HepG2 (cell line): ENCODE measurements around the gene FUOM. TPM values are rescaled to one million over a fixed set of nuclear protein-coding genes. Genes with fewer than 3 reads are reported as not detected.
A peak's percentile ranks its signal among the peaks of the same experiment; 100 is the strongest.

Experiments
- CBFB ChIP-seq: sonication (generic); formaldehyde crosslinking; IDR thresholded peaks from 2 replicates; pipeline ENCODE4 v1.4.0; 2020; ENCODE audit warnings: missing genetic modification reagents
- CBX1 ChIP-seq: IDR thresholded peaks from one replicate; pipeline ENCODE4 v1.6.1; 2016; ENCODE audit warnings: antibody characterized with exemption, low read depth
- DNMT1 ChIP-seq: sonication (generic); formaldehyde crosslinking; IDR thresholded peaks from 2 replicates; pipeline ENCODE4 v1.5.1; 2020; ENCODE audit warnings: mild to moderate bottlenecking, missing genetic modification reagents
- HDAC1 ChIP-seq: sonication (generic); formaldehyde crosslinking; IDR thresholded peaks from 2 replicates; pipeline ENCODE4 v1.5.1; 2020; ENCODE audit warnings: mild to moderate bottlenecking, missing genetic modification reagents
- HDAC6 ChIP-seq: fragments of 200-600 bp; sonication (generic); IDR thresholded peaks from 2 replicates; pipeline ENCODE4 v1.7.0; 2017; ENCODE audit warnings: mild to moderate bottlenecking, antibody characterized with exemption, low read length, low read depth
- IRF2 ChIP-seq: IDR thresholded peaks from 2 replicates; pipeline ENCODE4 v1.6.1; 2018; ENCODE audit warnings: missing genetic modification reagents, missing compliant biosample characterization
- POLR2A ChIP-seq, 2 experiments: IDR thresholded peaks; 2 replicates each; pipeline ENCODE4 v1.6.1; 2011; ENCODE audit warnings: low read depth in 2 of 2, low read length in 2 of 2, mild to moderate bottlenecking in 1 of 2, moderate library complexity in 1 of 2; ENCODE audit not compliant: insufficient read depth in 1 of 2
- RAD51 ChIP-seq: fragments of 450-650 bp; IDR thresholded peaks from 2 replicates; pipeline ENCODE4 v1.6.1; 2016; ENCODE audit warnings: borderline replicate concordance
- RNF2 ChIP-seq: fragments of 450-650 bp; conservative IDR thresholded peaks from 2 replicates; pipeline ENCODE4 v1.6.1; 2016; ENCODE audit warnings: low read depth
- SIN3B ChIP-seq: fragments of 150-350 bp; IDR thresholded peaks from 2 replicates; pipeline ENCODE4 v1.6.1; 2014; ENCODE audit warnings: low read length
- ZFP1 ChIP-seq: IDR thresholded peaks from 2 replicates; pipeline ENCODE4 v1.6.1; 2016
- ZFP36L2 ChIP-seq: sonication (generic); formaldehyde crosslinking; IDR thresholded peaks from 2 replicates; pipeline ENCODE4 v1.4.0; 2020; ENCODE audit warnings: missing genetic modification reagents
- ZFY ChIP-seq: sonication (generic); formaldehyde crosslinking; IDR thresholded peaks from 2 replicates; pipeline ENCODE4 v1.4.0; 2020; ENCODE audit warnings: missing genetic modification reagents
- ZMYM4 ChIP-seq: sonication (generic); formaldehyde crosslinking; IDR thresholded peaks from 2 replicates; pipeline ENCODE4 v1.8.1; 2023; ENCODE audit warnings: mild to moderate bottlenecking, missing genetic modification reagents
- ZNF317 ChIP-seq: sonication (generic); formaldehyde crosslinking; IDR thresholded peaks from 2 replicates; pipeline ENCODE4 v1.5.0; 2020; ENCODE audit warnings: mild to moderate bottlenecking, missing genetic modification reagents
- ZNF614 ChIP-seq: IDR thresholded peaks from 2 replicates; pipeline ENCODE4 v1.6.1; 2018; ENCODE audit warnings: missing biosample characterization, missing genetic modification reagents, inconsistent platforms, borderline replicate concordance
- ZNF788 ChIP-seq: sonication (generic); formaldehyde crosslinking; IDR thresholded peaks from 2 replicates; pipeline ENCODE4 v1.5.0; 2020; ENCODE audit warnings: mild to moderate bottlenecking, missing genetic modification reagents, borderline replicate concordance
- ZNF816 ChIP-seq: sonication (generic); formaldehyde crosslinking; IDR thresholded peaks from 2 replicates; pipeline ENCODE4 v1.8.0; 2022; ENCODE audit warnings: missing genetic modification reagents, mild to moderate bottlenecking, borderline replicate concordance
- ZSCAN22 ChIP-seq: sonication (generic); formaldehyde crosslinking; IDR thresholded peaks from 2 replicates; pipeline ENCODE4 v1.4.0; 2020; ENCODE audit warnings: mild to moderate bottlenecking, missing genetic modification reagents
- polyA plus RNA-seq, 8 experiments: library from polyadenylated mRNA; depleted of rRNA in 3 of 8; stranded (reverse) in 7 of 8; unstranded in 1 of 8; fragments of >200 nt; fragmentation: Illumina TruSeq in 4 of 8; extraction: Trizol in 4 of 8; gene quantifications; 2 replicates each; pipeline versions ENCODE4 v1.2.1 to v1.2.3, GENCODE V29; 2011 to 2016; ENCODE audit warnings: low read depth in 4 of 8, missing spikeins in 1 of 8, mixed read lengths in 1 of 8; ENCODE audit not compliant: insufficient read depth in 1 of 8
- total RNA-seq, 5 experiments: library from RNA; depleted of rRNA; stranded (reverse); fragments of >200 nt; fragmentation: Illumina TruSeq; extraction: Trizol; gene quantifications; 2 replicates each; pipeline ENCODE4 v1.2.3, GENCODE V29; 2016; ENCODE audit warnings: low read depth in 1 of 5
- TF ChIP-seq, protein P1 (sequence below): sonication (generic); formaldehyde crosslinking; IDR thresholded peaks from 2 replicates; pipeline ENCODE4 v1.9.0; 2021; ENCODE audit warnings: missing genetic modification reagents, borderline replicate concordance
- TF ChIP-seq, protein P2 (sequence below): sonication (generic); formaldehyde crosslinking; IDR thresholded peaks from 2 replicates; pipeline ENCODE4 v1.4.0; 2020; ENCODE audit warnings: missing genetic modification reagents; ENCODE audit errors: not compliant biosample characterization
- TF ChIP-seq, protein P3 (sequence below): IDR thresholded peaks from 2 replicates; pipeline ENCODE4 v1.6.1; 2018; ENCODE audit warnings: missing genetic modification reagents, mild to moderate bottlenecking, missing compliant biosample characterization
- TF ChIP-seq, protein P4 (sequence below): sonication (generic); formaldehyde crosslinking; IDR thresholded peaks from 2 replicates; pipeline ENCODE4 v1.4.0; 2020; ENCODE audit warnings: missing genetic modification reagents
- TF ChIP-seq, protein P5 (sequence below): sonication (generic); formaldehyde crosslinking; IDR thresholded peaks from 2 replicates; pipeline ENCODE4 v1.8.1; 2023; ENCODE audit warnings: mild to moderate bottlenecking, missing genetic modification reagents

Gene FUOM
- total and polyA plus RNA-seq, 2 of the 13 experiments (the other 11 are each of a cell fraction or from before 2014, with no cell fraction given): 27.5 to 60.4 TPM

DNA sequence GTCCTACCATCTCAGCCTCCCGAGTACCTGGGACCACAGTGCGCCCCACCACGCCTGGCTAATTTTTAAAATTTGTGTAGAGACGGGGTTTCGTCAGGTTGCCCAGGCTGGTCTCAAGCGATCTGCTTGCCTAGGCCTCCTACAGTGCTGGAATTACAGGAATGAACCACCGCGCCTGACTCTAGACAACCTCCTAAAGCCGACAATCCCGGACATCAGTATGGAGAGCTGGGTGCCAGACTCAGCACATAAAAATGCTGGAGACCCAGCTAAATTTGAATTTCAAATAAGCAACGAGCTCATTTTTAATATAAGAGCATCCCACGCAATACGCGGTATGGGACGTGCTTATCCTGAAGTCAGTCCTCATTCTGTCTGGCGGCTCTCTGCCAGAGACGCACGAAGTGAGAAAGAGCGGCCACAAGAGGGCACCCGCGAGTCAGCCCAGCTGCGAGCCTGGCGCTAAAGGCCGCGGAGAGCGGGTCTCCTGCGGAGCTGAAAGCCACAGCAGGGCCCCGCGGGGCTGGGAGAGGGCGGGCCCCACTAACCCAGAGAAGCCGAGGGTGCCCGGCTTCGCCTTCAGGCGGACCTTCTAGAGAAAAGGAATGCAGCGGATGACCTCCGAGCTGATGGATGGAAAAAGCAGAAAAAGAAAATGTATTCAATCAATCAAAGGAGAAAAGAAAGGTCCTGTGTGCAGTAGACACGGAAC is 28.2 kb downstream of the FUOM start (continued):
- TF ChIP-seq, protein P1, sequence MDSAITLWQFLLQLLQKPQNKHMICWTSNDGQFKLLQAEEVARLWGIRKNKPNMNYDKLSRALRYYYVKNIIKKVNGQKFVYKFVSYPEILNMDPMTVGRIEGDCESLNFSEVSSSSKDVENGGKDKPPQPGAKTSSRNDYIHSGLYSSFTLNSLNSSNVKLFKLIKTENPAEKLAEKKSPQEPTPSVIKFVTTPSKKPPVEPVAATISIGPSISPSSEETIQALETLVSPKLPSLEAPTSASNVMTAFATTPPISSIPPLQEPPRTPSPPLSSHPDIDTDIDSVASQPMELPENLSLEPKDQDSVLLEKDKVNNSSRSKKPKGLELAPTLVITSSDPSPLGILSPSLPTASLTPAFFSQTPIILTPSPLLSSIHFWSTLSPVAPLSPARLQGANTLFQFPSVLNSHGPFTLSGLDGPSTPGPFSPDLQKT (CRISPR knock-in tag): no peak
- TF ChIP-seq ZFY (peak; percentile 69), HDAC1 (CRISPR knock-in tag) (0 out of 2 replicates have a peak, but pooled peaks have one; percentile 27), ZNF614 (peak; percentile 63; the same call in 1 of the 2 replicates), SIN3B (no peak), IRF2 (CRISPR knock-in tag) (no peak), DNMT1 (CRISPR knock-in tag) (no peak), ZSCAN22 (no peak), ZNF816 (CRISPR knock-in tag) (no peak), ZFP36L2 (CRISPR knock-in tag) (no peak), ZFP1 (no peak), RNF2 (0 out of 2 replicates have a peak, but pooled peaks have one; percentile 36), POLR2A (IDR thresholded peaks at IDR 0.05; ENCODE audit: insufficient read depth in 1 of 2, low read depth in 2 of 2, low read length in 2 of 2) (no peak), ZNF788 (CRISPR knock-in tag) (no peak), ZNF317 (no peak), RAD51 (no peak), ZMYM4 (CRISPR knock-in tag) (0 out of 2 replicates have a peak, but pooled peaks have one; percentile 39), CBX1 (no peak), HDAC6 (no peak), CBFB (CRISPR knock-in tag) (no peak)
- TF ChIP-seq, protein P2, sequence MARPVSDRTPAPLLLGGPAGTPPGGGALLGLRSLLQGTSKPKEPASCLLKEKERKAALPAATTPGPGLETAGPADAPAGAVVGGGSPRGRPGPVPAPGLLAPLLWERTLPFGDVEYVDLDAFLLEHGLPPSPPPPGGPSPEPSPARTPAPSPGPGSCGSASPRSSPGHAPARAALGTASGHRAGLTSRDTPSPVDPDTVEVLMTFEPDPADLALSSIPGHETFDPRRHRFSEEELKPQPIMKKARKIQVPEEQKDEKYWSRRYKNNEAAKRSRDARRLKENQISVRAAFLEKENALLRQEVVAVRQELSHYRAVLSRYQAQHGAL (CRISPR knock-in tag): no peak
- TF ChIP-seq, protein P3, sequence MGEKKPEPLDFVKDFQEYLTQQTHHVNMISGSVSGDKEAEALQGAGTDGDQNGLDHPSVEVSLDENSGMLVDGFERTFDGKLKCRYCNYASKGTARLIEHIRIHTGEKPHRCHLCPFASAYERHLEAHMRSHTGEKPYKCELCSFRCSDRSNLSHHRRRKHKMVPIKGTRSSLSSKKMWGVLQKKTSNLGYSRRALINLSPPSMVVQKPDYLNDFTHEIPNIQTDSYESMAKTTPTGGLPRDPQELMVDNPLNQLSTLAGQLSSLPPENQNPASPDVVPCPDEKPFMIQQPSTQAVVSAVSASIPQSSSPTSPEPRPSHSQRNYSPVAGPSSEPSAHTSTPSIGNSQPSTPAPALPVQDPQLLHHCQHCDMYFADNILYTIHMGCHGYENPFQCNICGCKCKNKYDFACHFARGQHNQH (CRISPR knock-in tag): no peak
- TF ChIP-seq, protein P4, sequence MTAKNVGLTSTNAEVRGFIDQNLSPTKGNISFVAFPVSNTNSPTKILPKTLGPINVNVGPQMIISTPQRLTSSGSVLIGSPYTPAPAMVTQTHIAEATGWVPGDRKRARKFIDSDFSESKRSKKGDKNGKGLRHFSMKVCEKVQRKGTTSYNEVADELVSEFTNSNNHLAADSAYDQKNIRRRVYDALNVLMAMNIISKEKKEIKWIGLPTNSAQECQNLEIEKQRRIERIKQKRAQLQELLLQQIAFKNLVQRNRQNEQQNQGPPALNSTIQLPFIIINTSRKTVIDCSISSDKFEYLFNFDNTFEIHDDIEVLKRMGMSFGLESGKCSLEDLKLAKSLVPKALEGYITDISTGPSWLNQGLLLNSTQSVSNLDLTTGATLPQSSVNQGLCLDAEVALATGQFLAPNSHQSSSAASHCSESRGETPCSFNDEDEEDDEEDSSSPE (CRISPR knock-in tag): peak; percentile 44; the same call in 1 of the 2 replicates
- TF ChIP-seq, protein P5, sequence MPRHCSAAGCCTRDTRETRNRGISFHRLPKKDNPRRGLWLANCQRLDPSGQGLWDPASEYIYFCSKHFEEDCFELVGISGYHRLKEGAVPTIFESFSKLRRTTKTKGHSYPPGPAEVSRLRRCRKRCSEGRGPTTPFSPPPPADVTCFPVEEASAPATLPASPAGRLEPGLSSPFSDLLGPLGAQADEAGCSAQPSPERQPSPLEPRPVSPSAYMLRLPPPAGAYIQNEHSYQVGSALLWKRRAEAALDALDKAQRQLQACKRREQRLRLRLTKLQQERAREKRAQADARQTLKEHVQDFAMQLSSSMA (CRISPR knock-in tag): no peak
